PFSK-1 (cell line): Measurements from ENCODE around the gene TSSK6.

ENCODE experiments used
- FOXP2 ChIP-seq: optimal IDR thresholded peaks from 2 replicates; pipeline ENCODE3; 2011; ENCODE audit warnings: borderline replicate concordance, control low read depth, inconsistent platforms; ENCODE audit not compliant: insufficient read depth; ENCODE audit errors: extremely low read length, extremely low read depth
- POLR2AphosphoS5 ChIP-seq: IDR thresholded peaks from 2 replicates; pipeline ENCODE4 v1.6.1; 2012; ENCODE audit warnings: low read depth, mild to moderate bottlenecking, control low read depth, low read length, moderate library complexity
- SIN3A ChIP-seq: IDR thresholded peaks from 2 replicates; pipeline ENCODE4 v1.6.1; 2012; ENCODE audit warnings: mild to moderate bottlenecking, low read length, moderate library complexity, borderline replicate concordance; ENCODE audit not compliant: insufficient read depth
- TAF1 ChIP-seq: IDR thresholded peaks from 2 replicates; pipeline ENCODE4 v1.6.1; 2012; ENCODE audit warnings: low read length, control low read depth, borderline replicate concordance; ENCODE audit not compliant: insufficient read depth
- TF ChIP-seq, protein P1 (sequence below), 2 experiments: IDR thresholded peaks; 2 replicates each; pipeline versions ENCODE4 v1.6.1 to v1.8.0; 2011 to 2012; ENCODE audit warnings: low read depth in 2 of 2, low read length in 2 of 2, control low read depth in 1 of 2, inconsistent platforms in 1 of 2, mild to moderate bottlenecking in 1 of 2, moderate library complexity in 1 of 2; ENCODE audit not compliant: insufficient read depth in 1 of 2

TSSK6 gene

DNA sequence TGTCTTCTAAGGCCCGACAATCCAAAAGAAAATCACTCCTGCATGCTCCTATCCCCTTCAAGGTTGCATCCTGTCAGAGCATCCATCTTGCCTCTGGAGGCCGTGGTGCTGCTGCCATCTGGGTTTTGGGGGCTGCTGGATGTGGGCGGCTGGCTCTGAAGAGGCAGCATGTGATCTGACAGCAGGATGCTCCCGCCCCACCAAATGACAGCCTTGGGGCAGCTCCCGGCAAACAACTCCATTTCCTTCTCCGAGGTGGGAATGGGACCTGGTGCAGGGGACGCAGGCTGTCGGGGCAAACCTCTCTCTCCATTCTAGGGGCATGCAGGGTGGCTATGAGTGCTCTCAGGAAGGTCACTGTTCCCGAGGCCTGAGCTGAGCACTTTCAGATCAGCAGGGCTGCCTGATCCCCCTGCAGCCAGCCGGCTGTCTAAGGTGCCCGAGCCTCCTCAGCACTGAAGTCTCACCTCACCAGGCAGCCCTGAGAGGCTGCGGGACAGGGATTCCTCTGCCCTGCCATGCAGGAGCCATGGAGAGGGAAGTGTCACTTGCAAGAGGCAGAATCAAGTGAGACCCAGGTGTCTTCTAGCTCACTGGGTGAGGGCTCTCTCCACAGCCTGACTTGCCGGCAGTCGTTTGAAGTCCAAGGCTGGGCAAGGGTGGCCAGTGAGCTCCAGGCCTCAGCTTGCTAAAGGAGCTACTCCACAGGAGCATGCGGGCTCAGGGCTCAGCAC lies 28.8 kb downstream of the TSSK6 start:
- no peak for TF ChIP-seq FOXP2
- no peak for TF ChIP-seq POLR2AphosphoS5
- TF ChIP-seq, protein P1, sequence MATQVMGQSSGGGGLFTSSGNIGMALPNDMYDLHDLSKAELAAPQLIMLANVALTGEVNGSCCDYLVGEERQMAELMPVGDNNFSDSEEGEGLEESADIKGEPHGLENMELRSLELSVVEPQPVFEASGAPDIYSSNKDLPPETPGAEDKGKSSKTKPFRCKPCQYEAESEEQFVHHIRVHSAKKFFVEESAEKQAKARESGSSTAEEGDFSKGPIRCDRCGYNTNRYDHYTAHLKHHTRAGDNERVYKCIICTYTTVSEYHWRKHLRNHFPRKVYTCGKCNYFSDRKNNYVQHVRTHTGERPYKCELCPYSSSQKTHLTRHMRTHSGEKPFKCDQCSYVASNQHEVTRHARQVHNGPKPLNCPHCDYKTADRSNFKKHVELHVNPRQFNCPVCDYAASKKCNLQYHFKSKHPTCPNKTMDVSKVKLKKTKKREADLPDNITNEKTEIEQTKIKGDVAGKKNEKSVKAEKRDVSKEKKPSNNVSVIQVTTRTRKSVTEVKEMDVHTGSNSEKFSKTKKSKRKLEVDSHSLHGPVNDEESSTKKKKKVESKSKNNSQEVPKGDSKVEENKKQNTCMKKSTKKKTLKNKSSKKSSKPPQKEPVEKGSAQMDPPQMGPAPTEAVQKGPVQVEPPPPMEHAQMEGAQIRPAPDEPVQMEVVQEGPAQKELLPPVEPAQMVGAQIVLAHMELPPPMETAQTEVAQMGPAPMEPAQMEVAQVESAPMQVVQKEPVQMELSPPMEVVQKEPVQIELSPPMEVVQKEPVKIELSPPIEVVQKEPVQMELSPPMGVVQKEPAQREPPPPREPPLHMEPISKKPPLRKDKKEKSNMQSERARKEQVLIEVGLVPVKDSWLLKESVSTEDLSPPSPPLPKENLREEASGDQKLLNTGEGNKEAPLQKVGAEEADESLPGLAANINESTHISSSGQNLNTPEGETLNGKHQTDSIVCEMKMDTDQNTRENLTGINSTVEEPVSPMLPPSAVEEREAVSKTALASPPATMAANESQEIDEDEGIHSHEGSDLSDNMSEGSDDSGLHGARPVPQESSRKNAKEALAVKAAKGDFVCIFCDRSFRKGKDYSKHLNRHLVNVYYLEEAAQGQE (IDR thresholded peaks at IDR 0.05; ENCODE audit: insufficient read depth in 1 of 2, low read depth in 2 of 2, low read length in 2 of 2), result no peak
- TF ChIP-seq TAF1, result no peak
- TF ChIP-seq SIN3A, result no peak

DNA sequence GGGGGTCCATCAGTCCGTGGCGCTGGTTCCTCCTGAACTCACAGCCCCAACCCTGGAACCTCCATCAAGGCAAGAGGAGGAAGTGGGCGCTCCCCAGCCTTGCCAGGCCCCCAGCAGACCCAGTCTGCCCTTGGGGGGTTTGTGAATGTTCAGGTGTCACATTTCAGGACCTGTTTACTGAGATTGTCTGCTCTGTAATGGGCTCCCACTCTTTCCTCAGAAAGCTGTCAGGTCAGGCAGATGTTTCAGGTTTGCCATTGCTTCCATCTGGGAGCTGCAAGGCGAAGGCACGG lies 29.4 kb downstream of the TSSK6 start:
- TF ChIP-seq FOXP2 (no peak), TAF1 (no peak), SIN3A (no peak), POLR2AphosphoS5 (no peak)
- TF ChIP-seq, protein P1 (IDR thresholded peaks at IDR 0.05; ENCODE audit: insufficient read depth in 1 of 2, low read depth in 2 of 2, low read length in 2 of 2), result no peak

DNA sequence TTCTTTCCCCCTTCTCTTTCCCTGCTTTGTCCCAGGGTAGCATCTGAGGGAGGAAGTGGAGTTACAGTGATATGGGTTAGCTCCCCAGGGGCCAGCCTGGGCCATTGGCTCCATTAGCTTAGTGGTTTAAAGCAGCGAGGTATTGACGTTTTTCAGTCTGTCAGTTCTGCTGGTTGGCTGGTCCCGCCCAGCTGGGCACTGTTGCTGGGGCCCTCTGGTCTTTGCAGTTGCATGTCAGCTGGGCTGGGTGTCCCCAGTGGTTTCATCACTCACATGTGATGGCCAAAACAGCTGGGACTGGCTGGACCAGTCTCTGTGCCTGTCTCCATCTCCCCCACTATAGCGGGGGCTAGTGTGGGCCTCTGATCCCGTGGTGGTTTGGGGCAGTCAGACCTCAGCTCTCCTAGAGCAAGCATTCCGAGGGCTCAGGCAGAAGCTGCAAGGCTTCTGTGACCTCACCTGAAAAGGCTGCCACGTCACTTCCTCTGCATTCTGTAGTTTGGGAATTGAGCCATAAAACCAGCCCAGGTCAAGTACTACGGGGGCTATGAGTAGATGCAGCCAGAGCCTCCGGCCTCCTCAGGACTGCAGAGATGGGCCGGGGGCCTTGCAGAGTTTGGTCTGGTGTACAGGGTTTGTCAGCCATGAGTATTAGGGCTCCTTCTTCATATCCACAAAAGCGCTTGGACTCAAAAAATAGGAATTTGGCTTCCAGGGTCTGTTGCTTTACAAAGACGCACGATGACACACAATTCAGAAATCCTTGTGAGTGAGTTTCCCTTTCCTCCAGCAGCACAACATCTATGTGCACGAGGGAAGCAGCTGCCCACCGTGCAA lies 30.0 kb downstream of the TSSK6 start:
- TF ChIP-seq TAF1 (no peak), SIN3A (no peak), POLR2AphosphoS5 (no peak), FOXP2 (no peak)
- TF ChIP-seq, protein P1 (IDR thresholded peaks at IDR 0.05; ENCODE audit: insufficient read depth in 1 of 2, low read depth in 2 of 2, low read length in 2 of 2), result no peak

DNA sequence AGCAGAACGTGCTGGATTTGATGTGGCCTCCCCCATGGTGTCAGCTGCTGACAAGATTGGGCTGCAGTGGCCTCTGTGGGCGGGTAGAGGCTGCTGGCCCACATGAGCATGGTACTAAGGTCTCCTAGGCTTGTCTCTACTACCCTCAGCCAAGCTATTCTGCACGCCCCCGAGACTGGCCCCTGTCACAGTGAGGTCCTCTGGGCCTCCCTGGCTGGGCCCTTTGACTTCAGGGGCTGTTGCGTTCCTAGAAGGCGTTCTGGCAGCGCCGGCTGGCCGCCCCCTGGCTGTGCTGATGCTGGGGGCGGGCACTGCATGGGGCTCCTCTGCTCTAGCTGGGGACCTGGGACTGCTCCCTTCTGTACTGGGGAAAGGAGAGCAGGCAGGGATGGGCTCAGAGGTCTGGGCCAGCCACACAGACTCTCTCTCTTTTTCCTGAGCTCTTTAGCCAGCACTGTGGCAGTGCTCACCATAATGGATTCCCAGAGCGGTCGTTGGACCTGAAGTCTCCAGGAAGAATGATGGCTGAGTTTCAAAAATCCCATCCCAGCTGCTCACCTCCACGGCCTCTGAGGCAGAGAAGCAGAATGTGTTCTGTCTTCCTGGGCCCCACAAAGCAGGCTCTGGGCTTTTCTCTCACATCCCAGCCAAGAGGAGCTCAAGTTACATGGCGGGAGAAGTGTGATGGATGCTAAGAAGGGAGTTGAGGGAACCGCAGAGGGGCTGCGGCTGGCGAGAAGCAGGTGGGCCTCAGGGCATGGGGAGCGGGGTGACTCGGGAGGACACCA lies 32.3 kb downstream of the TSSK6 start:
- TF ChIP-seq FOXP2, result no peak
- TF ChIP-seq TAF1, result no peak
- TF ChIP-seq, protein P1 (IDR thresholded peaks at IDR 0.05; ENCODE audit: insufficient read depth in 1 of 2, low read depth in 2 of 2, low read length in 2 of 2), result no peak
- TF ChIP-seq POLR2AphosphoS5, result no peak
- TF ChIP-seq SIN3A, result no peak
